Muscle layer of duodenum (tissue), 2 donors: ENCODE measurements around the gene LSM3.

ENCODE experiments used
- H3K27ac ChIP-seq: one replicate; pipeline ENCODE4 v1.7.0; 2013; ENCODE audit warnings: mild to moderate bottlenecking, low read length
- H3K27me3 ChIP-seq: one replicate; pipeline ENCODE4 v1.7.0; 2013; ENCODE audit warnings: low read depth, mild to moderate bottlenecking, control low read depth, low read length
- H3K36me3 ChIP-seq, 2 donors: one replicate each; pipeline ENCODE4 v1.7.0; 2013; ENCODE audit warnings: low read length in 2 of 2, control low read depth in 1 of 2, mild to moderate bottlenecking in 1 of 2; ENCODE audit not compliant: insufficient read depth in 2 of 2, control insufficient read depth in 1 of 2
- H3K4me1 ChIP-seq, 2 donors: one replicate each; pipeline ENCODE4 v1.7.0; 2013; ENCODE audit warnings: low read length in 2 of 2, mild to moderate bottlenecking in 2 of 2, control low read depth in 1 of 2, moderate library complexity in 1 of 2; ENCODE audit not compliant: insufficient read depth in 2 of 2, control insufficient read depth in 1 of 2
- H3K4me3 ChIP-seq, 2 donors: one replicate each; pipeline ENCODE4 v1.7.0; 2013; ENCODE audit warnings: low read length in 2 of 2, low read depth in 1 of 2, mild to moderate bottlenecking in 1 of 2
- H3K9me3 ChIP-seq, 2 donors: one replicate each; pipeline ENCODE4 v1.7.0; 2013; ENCODE audit warnings: low read length in 2 of 2, control low read depth in 1 of 2, mild to moderate bottlenecking in 1 of 2; ENCODE audit not compliant: control insufficient read depth in 1 of 2
- donor health status: healthy.

LSM3 gene

DNA sequence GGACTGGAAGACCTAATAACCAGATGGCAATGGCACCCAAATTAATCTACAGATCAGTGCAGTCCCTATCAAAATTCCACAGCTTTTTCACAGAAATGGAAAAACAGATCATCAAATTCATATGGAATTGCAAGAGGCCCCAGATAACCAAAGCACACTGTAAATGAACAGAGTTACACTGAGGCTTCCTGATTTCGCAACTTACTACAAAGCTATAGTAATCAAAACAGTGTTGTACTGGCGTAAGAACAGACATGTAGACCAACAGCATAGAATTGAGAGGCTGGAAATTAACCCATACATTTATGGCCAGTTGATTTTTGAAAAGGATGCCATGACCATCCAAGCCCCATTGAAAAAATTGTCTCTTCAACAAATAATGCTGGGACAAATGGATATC lies 16.4 kb upstream of the LSM3 start:
- Histone ChIP-seq H3K27ac (no peak overlapping the region), H3K27me3 (no peaks in the 10 kb centered on the region), H3K4me3 (no peak overlapping the region), H3K36me3 (peaks cover 85 to 98% of the 10 kb centered on the region in 2 donors), H3K9me3 (peaks cover 6 to 15% of the 10 kb centered on the region in 2 donors), H3K4me1 (no peaks in the 10 kb centered on the region)

DNA sequence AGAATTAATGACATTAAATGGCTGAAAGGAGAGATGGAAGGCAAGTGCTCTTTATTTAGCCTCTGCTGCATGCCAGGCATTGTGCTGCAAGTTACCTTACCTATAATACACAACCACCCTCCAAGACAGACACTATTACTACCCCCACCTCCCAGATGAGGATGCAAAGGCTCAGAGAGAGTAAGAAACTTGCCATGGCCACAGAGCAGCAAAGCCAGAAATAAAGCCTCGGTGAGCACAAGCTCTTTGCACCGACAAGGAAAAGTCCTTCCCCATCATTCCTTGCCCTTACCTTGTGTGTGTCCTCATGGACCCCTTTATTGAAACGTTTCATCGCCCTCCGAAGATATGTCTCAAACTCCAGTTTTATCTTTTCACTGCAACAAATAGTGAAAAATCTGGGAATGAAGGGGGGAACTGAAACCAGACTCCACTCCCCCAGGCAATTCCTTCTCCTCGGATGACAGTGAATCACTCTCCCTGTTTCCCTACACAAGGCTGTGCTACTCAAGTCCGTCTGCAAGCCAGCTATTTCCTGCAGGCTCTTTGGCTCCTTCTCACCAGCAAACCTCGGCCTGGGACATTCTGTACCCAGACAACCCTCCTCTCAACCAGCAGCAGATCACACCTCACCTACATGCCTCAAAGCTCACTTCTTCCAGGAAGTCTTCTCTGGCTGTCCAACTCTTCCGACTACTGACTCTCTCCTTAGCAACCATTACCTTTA lies 11.6 kb upstream of the LSM3 start:
- no peaks in the 10 kb centered on the region for H3K4me1 ChIP-seq
- H3K36me3 ChIP-seq = peaks cover 78 to 99% of the 10 kb centered on the region in 2 donors

GRCh38 chr3:14169435-14169834 lies 9.2 kb upstream of the LSM3 start:
- H3K4me3 ChIP-seq = no peak overlapping the region
- no peak overlapping the region for H3K27ac ChIP-seq
- H3K9me3 ChIP-seq = no peaks in the 10 kb centered on the region
- peaks cover 71 to 81% of the 10 kb centered on the region in 2 donors for H3K36me3 ChIP-seq
- no peaks in the 10 kb centered on the region for H3K4me1 ChIP-seq
- H3K27me3 ChIP-seq = no peaks in the 10 kb centered on the region

More for the DNA sequence above, 11.6 kb upstream of the LSM3 start:
- H3K27me3 ChIP-seq = no peaks in the 10 kb centered on the region
- H3K9me3 ChIP-seq = peaks cover under 1 to 4% of the 10 kb centered on the region in 2 donors
- no peak overlapping the region for H3K27ac ChIP-seq
- no peak overlapping the region for H3K4me3 ChIP-seq

GRCh38 chr3:14169871-14170270 lies 8.7 kb upstream of the LSM3 start:
- Histone ChIP-seq H3K4me1 (no peaks in the 10 kb centered on the region), H3K27ac (no peak overlapping the region), H3K4me3 (no peak overlapping the region), H3K9me3 (no peaks in the 10 kb centered on the region), H3K36me3 (peaks cover 67 to 76% of the 10 kb centered on the region in 2 donors), H3K27me3 (no peaks in the 10 kb centered on the region)

DNA sequence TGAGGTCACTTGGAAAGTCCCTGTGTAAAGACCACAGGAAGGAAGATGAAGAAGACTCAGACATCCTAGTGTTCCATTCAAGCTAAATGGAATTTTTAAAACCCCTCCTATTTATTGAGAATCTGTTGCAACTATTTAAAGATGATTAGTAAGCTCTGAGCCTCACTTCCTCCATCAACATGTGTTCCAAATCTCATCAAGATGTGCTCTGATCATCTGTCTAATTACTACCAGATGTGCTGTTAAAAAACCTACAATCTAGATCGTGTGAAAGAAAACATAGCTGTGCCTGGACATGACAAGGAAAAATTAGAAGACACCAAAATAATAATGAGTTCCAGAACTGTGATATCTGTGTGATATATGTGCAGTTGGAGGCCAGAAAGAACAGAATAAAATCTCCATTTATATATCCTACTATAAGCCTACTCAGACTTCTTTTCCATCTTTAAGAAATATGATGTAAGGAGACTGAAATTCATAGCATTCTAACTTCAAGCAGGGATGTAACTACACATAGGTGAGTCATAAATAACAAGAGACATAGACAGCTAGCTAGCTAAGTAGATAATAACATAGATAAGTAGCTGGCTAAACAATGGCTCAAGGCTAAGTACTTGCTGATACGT lies 8.0 kb upstream of the LSM3 start:
- Histone ChIP-seq H3K36me3 (peaks cover 59 to 69% of the 10 kb centered on the region in 2 donors), H3K27me3 (no peaks in the 10 kb centered on the region), H3K4me1 (peaks cover 0 to 6% of the 10 kb centered on the region in 2 donors), H3K4me3 (no peak overlapping the region), H3K9me3 (no peaks in the 10 kb centered on the region), H3K27ac (no peak overlapping the region)

DNA sequence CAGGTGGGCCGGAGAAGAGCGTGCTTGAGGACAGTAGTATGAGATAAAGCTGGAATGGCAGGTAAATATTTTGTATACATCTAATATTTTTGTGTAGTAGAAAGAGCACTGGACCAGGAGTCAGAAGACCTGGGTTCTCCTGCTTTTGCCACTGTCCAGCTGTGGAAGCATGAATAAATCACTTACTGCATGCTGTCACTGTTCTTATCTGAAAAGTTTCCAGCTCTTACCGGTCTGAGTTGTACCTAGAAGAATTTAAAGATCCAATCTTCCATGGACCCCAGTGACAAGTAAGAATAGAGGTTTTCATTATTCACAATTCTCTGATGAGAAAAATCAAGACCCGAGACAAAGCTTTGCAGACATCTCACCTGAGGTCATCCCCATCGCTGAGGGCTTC lies 6.1 kb upstream of the LSM3 start:
- H3K36me3 ChIP-seq = peaks cover 46 to 51% of the 10 kb centered on the region in 2 donors
- no peak overlapping the region for H3K4me3 ChIP-seq
- H3K4me1 ChIP-seq = peaks cover 10 to 14% of the 10 kb centered on the region in 2 donors
- H3K9me3 ChIP-seq = no peaks in the 10 kb centered on the region
- no peaks in the 10 kb centered on the region for H3K27me3 ChIP-seq
- H3K27ac ChIP-seq = no peak overlapping the region

DNA sequence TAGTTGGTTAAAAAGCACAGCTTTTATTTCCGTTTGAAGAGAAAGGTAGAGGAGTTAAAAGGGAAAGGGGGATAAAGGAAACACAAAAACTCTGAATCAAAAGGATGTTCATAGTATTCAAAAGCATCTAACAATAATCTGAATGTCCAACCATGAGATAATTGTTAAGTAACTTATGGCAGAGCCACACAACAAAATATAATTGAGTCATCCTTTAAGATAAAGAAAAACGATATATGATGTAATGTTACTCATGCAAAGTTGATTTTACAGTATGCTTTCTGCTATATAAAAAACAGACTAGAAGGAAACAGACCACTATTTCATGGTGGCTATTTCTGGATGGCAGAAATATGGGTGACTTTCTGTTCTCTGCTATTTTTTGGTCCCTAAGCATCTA lies 4.1 kb upstream of the LSM3 start:
- peaks cover 30 to 35% of the 10 kb centered on the region in 2 donors for H3K36me3 ChIP-seq
- no peaks in the 10 kb centered on the region for H3K27me3 ChIP-seq
- H3K4me1 ChIP-seq = peaks cover 18 to 23% of the 10 kb centered on the region in 2 donors
- H3K27ac ChIP-seq = no peak overlapping the region
- no peak overlapping the region for H3K4me3 ChIP-seq
- no peaks in the 10 kb centered on the region for H3K9me3 ChIP-seq

GRCh38 chr3:14175383-14176037 lies 3.1 kb upstream of the LSM3 start:
- no peak overlapping the region for H3K27ac ChIP-seq
- no peaks in the 10 kb centered on the region for H3K27me3 ChIP-seq
- peaks cover 20 to 28% of the 10 kb centered on the region in 2 donors for H3K4me1 ChIP-seq
- H3K4me3 ChIP-seq = no peak overlapping the region
- H3K36me3 ChIP-seq = peaks cover 20 to 24% of the 10 kb centered on the region in 2 donors
- no peaks in the 10 kb centered on the region for H3K9me3 ChIP-seq

GRCh38 chr3:14177580-14178246 lies 904 bp upstream of the LSM3 start:
- peak overlapping the region; percentile 98 for H3K27ac ChIP-seq
- H3K36me3 ChIP-seq = peaks cover 7 to 22% of the 10 kb centered on the region in 2 donors
- no peaks in the 10 kb centered on the region for H3K27me3 ChIP-seq
- peaks cover 20 to 28% of the 10 kb centered on the region in 2 donors for H3K4me1 ChIP-seq
- H3K4me3 ChIP-seq = peak overlapping the region; percentile 85 to 98
- no peaks in the 10 kb centered on the region for H3K9me3 ChIP-seq

GRCh38 chr3:14179114-14179465 lies 473 bp downstream of the LSM3 start:
- H3K27ac ChIP-seq = peak overlapping the region; percentile 98
- H3K27me3 ChIP-seq = no peaks in the 10 kb centered on the region
- peak overlapping the region; percentile 85 to 98 for H3K4me3 ChIP-seq
- no peaks in the 10 kb centered on the region for H3K9me3 ChIP-seq
- peaks cover 20 to 28% of the 10 kb centered on the region in 2 donors for H3K4me1 ChIP-seq
- peaks cover 12 to 33% of the 10 kb centered on the region in 2 donors for H3K36me3 ChIP-seq

GRCh38 chr3:14179795-14180194 lies 1.2 kb downstream of the LSM3 start:
- no peak overlapping the region for H3K27ac ChIP-seq
- peaks cover 12 to 34% of the 10 kb centered on the region in 2 donors for H3K36me3 ChIP-seq
- no peaks in the 10 kb centered on the region for H3K27me3 ChIP-seq
- peak overlapping the region in 1 of 2 donors; percentile 98 for H3K4me3 ChIP-seq
- peaks cover 20 to 28% of the 10 kb centered on the region in 2 donors for H3K4me1 ChIP-seq
- no peaks in the 10 kb centered on the region for H3K9me3 ChIP-seq
